DND-41 (cell line): Measurements from ENCODE around the gene PPFIBP2.

Source experiments
- EZH2 ChIP-seq: IDR thresholded peaks from 3 replicates; pipeline ENCODE4 v1.6.1; 2012; ENCODE audit warnings: borderline replicate concordance, low read depth, mild to moderate bottlenecking, moderate library complexity, low read length, inconsistent platforms; ENCODE audit not compliant: severe bottlenecking
- TF ChIP-seq, protein P1 (sequence below): IDR thresholded peaks from 2 replicates; pipeline ENCODE4 v1.5.1; 2012; ENCODE audit warnings: borderline replicate concordance, low read length, moderate library complexity, mild to moderate bottlenecking; ENCODE audit not compliant: poor library complexity, severe bottlenecking; ENCODE audit errors: extremely low read depth

DNA sequence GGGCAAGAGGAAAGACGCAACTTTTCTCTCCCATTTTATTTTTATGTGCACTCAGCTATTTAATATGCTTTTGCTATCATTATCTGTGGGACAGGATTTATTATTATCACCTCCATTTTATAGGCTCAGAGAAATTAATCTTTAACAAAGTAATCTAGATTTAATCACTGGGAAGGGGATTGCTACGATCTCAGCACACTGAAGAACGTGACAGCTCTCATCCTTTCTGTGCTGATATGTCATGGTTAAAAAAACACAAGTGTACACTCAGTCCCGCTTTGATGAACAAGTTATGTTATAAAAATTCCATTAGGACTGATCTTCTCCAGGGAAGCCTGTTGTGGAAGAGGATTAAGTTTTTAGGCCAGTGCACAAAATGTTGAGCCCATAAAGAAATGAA is 121.9 kb downstream of the PPFIBP2 start:
- TF ChIP-seq, protein P1, sequence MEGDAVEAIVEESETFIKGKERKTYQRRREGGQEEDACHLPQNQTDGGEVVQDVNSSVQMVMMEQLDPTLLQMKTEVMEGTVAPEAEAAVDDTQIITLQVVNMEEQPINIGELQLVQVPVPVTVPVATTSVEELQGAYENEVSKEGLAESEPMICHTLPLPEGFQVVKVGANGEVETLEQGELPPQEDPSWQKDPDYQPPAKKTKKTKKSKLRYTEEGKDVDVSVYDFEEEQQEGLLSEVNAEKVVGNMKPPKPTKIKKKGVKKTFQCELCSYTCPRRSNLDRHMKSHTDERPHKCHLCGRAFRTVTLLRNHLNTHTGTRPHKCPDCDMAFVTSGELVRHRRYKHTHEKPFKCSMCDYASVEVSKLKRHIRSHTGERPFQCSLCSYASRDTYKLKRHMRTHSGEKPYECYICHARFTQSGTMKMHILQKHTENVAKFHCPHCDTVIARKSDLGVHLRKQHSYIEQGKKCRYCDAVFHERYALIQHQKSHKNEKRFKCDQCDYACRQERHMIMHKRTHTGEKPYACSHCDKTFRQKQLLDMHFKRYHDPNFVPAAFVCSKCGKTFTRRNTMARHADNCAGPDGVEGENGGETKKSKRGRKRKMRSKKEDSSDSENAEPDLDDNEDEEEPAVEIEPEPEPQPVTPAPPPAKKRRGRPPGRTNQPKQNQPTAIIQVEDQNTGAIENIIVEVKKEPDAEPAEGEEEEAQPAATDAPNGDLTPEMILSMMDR, result no peak
- TF ChIP-seq EZH2, result no peak
